Measurements from ENCODE around the gene TNFRSF25. TPM values are rescaled to one million over a fixed set of nuclear protein-coding genes. Genes with fewer than 3 reads are reported as not detected.
A peak's percentile ranks its signal among the peaks of the same experiment; 100 is the strongest.

Gene TNFRSF25
- total and polyA plus RNA-seq, 2 experiments from 2014 or later, result 13.6 to 25.3 TPM

- TF ChIP-seq EZH2 (IDR thresholded peaks at IDR 0.05; ENCODE audit: low read depth, unreplicated experiment), result no peak
Measured at GRCh38 chr1:6500544-6501278, 34.7 kb upstream of the TNFRSF25 start (continued).

- no peaks in the 10 kb centered on the region for H3K9me3 Mint-ChIP-seq
- Histone ChIP-seq H3K4me3 (no peak overlapping the region), H3K79me2 (replicated peaks; ENCODE audit: insufficient read depth) (no peaks in the 10 kb centered on the region), H3K9me2 (ENCODE audit: insufficient read depth) (no peaks in the 10 kb centered on the region), H3K27ac (ENCODE audit: low read depth) (no peak overlapping the region), H3K4me2 (no peak overlapping the region), H3F3A (replicated peaks; ENCODE audit: low read depth) (0 out of 2 replicates have a peak, but pooled peaks cover 2% of the 10 kb centered on the region), H2AFZ (no peak overlapping the region), H3K4me1 (ENCODE audit: insufficient read depth) (peaks cover 18% of the 10 kb centered on the region), H3K36me3 (ENCODE audit: insufficient read depth) (no peaks in the 10 kb centered on the region), H3K27me3 (ENCODE audit: insufficient read depth) (peaks cover 30% of the 10 kb centered on the region), H4K20me1 (replicated peaks; ENCODE audit: insufficient read depth) (no peaks in the 10 kb centered on the region)
- no peaks in the 10 kb centered on the region for H3K36me3 Mint-ChIP-seq (ENCODE audit: low read depth)
- no peak for TF ChIP-seq STAT1 (IDR thresholded peaks at IDR 0.05; ENCODE audit: unreplicated experiment)
- no peak overlapping the region for H3K27ac Mint-ChIP-seq
- peaks cover 36% of the 10 kb centered on the region for H3K27me3 Mint-ChIP-seq (ENCODE audit: insufficient read depth, low read depth, poor library complexity)
- no peak overlapping the region; the same call in 2 of the 3 replicates for H3K4me3 Mint-ChIP-seq
- ATAC-seq (no peak), DNase-seq (ENCODE audit: low spot score) (no peak)
- H3K4me1 Mint-ChIP-seq, result peaks cover 19% of the 10 kb centered on the region
Measured at GRCh38 chr1:6499296-6499695, 33.3 kb upstream of the TNFRSF25 start.

DNA sequence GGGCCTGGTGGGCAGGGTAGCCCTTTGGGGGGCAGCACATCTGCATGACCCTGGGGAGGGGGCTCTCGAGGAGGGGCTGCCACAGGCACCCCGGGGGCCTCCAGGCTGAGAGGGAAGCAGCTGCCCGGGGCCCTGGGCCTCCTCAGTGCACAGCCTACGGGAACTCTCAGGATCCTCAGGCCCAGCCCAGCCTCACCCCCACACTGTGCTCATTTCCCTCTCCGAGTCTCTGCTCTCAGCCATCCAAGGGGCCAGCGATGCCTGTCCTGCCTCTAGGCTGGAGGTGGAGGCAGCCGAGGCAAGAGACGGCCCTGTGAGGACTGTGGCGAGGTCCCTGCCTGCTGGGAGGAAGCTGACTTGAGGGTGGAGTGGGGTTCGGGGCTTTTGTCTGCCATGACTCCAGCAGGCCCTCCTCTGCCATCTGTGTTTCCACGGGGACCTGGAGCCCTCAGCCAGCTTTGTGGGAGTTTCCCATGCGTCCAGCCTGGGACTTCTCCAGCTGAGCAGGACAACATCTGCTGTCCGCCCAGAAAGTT lies 32.7 kb upstream of the TNFRSF25 start:
- Mint-ChIP-seq H3K27me3 (ENCODE audit: insufficient read depth, low read depth, poor library complexity) (peaks cover 36% of the 10 kb centered on the region), H3K27ac (no peak overlapping the region), H3K9me3 (no peaks in the 10 kb centered on the region), H3K4me3 (no peak overlapping the region), H3K36me3 (ENCODE audit: low read depth) (no peaks in the 10 kb centered on the region), H3K4me1 (peaks cover 19% of the 10 kb centered on the region)
- Histone ChIP-seq H4K20me1 (replicated peaks; ENCODE audit: insufficient read depth) (no peaks in the 10 kb centered on the region), H3K9me2 (ENCODE audit: insufficient read depth) (no peaks in the 10 kb centered on the region), H3F3A (replicated peaks; ENCODE audit: low read depth) (0 out of 2 replicates have a peak, but pooled peaks cover 2% of the 10 kb centered on the region), H3K27ac (ENCODE audit: low read depth) (no peak overlapping the region), H3K36me3 (ENCODE audit: insufficient read depth) (no peaks in the 10 kb centered on the region), H2AFZ (no peak overlapping the region), H3K79me2 (replicated peaks; ENCODE audit: insufficient read depth) (no peaks in the 10 kb centered on the region), H3K27me3 (ENCODE audit: insufficient read depth) (peaks cover 30% of the 10 kb centered on the region), H3K4me2 (no peak overlapping the region), H3K4me3 (no peak overlapping the region), H3K4me1 (ENCODE audit: insufficient read depth) (peaks cover 18% of the 10 kb centered on the region)
- no peak for DNase-seq (ENCODE audit: low spot score)
- ATAC-seq, result peak; percentile 5; the same call in 2 of the 3 replicates
- TF ChIP-seq EZH2phosphoT487 (IDR thresholded peaks at IDR 0.05; ENCODE audit: unreplicated experiment) (no peak), POLR2AphosphoS5 (IDR thresholded peaks at IDR 0.05; ENCODE audit: low read depth) (no peak), ZNF462 (CRISPR knock-in tag; IDR thresholded peaks at IDR 0.05) (no peak), STAT1 (IDR thresholded peaks at IDR 0.05; ENCODE audit: unreplicated experiment) (no peak), ZNF331 (CRISPR knock-in tag; IDR thresholded peaks at IDR 0.05; ENCODE audit: low read depth) (no peak), NANOG (IDR thresholded peaks at IDR 0.05; ENCODE audit: borderline replicate concordance) (no peak), ETS1 (IDR thresholded peaks at IDR 0.05) (no peak), EZH2 (IDR thresholded peaks at IDR 0.05; ENCODE audit: low read depth, unreplicated experiment) (no peak), JUNB (IDR thresholded peaks at IDR 0.05; ENCODE audit: unreplicated experiment) (no peak)
- TF ChIP-seq, protein P1, sequence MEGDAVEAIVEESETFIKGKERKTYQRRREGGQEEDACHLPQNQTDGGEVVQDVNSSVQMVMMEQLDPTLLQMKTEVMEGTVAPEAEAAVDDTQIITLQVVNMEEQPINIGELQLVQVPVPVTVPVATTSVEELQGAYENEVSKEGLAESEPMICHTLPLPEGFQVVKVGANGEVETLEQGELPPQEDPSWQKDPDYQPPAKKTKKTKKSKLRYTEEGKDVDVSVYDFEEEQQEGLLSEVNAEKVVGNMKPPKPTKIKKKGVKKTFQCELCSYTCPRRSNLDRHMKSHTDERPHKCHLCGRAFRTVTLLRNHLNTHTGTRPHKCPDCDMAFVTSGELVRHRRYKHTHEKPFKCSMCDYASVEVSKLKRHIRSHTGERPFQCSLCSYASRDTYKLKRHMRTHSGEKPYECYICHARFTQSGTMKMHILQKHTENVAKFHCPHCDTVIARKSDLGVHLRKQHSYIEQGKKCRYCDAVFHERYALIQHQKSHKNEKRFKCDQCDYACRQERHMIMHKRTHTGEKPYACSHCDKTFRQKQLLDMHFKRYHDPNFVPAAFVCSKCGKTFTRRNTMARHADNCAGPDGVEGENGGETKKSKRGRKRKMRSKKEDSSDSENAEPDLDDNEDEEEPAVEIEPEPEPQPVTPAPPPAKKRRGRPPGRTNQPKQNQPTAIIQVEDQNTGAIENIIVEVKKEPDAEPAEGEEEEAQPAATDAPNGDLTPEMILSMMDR (conservative IDR thresholded peaks at IDR 0.05; ENCODE audit: low read depth in 2 of 2), result no peak

Data from GM23338 (cell line).